GM12878 (cell line): ENCODE data around the gene ATP4B. TPM values are rescaled to one million over a fixed set of nuclear protein-coding genes. Genes with fewer than 3 reads are reported as not detected.

ENCODE experiments used
- ATAC-seq: fragments of 200-7000 bp; cut with Tn5 transposase; 3 replicates; pipeline ENCODE4 v1.9.1; 2020; ENCODE audit warnings: mild to moderate bottlenecking, moderate library complexity
- BruUV-seq: library from RNA; stranded (reverse); fragments of 400-500 nt; replicated peaks from 2 replicates; lab custom pipeline; 2021; lab: Mats Ljungman, UMichigan
- CTCF ChIA-PET: fragments of 300-600 bp; sonication (Branson Sonifier 250); formaldehyde crosslinking; extraction: SDS; loops from one replicate; lab custom pipeline; 2021; ENCODE audit warnings: inconsistent platforms; lab: Yijun Ruan, JAX
- POLR2A ChIA-PET: fragments of 350-600 bp; formaldehyde crosslinking; extraction: SDS; loops from one replicate; lab custom pipeline; 2021; ENCODE audit warnings: inconsistent platforms; lab: Charles Lee
- RAD21 ChIA-PET: fragments of 300-600 bp; sonication (Branson Sonifier 250); formaldehyde crosslinking; loops from one replicate; lab custom pipeline; 2023; ENCODE audit warnings: antibody characterized with exemption; ENCODE audit not compliant: unreplicated experiment; lab: Charles Lee
- SMC1A ChIA-PET: fragments of 300-600 bp; sonication (Branson Sonifier 250); formaldehyde crosslinking; loops from one replicate; lab custom pipeline; 2023; ENCODE audit not compliant: unreplicated experiment, uncharacterized antibody; lab: Charles Lee
- DNase-seq: peaks from one replicate; pipeline ENCODE4 v3.0.0-alpha.2; 2011; ENCODE audit warnings: low read depth, low spot score
- FAIRE-seq: peaks from 3 replicates; lab custom pipeline; 2011; peaks lifted over from hg19 to GRCh38; lab: Jason Lieb, UNC
- H2AFZ ChIP-seq: 2 replicates; pipeline ENCODE4 v1.6.0; 2011; ENCODE audit warnings: low read depth, low read length, control low read depth; ENCODE audit not compliant: control insufficient read depth
- H3K27ac ChIP-seq: 2 replicates; pipeline ENCODE4 v1.5.1; 2011; ENCODE audit warnings: control low read depth; ENCODE audit not compliant: control insufficient read depth, insufficient read depth
- H3K27me3 ChIP-seq, 2 experiments: replicated peaks in 1 of 2; 2 replicates each; pipeline versions ENCODE4 v1.6.0 to v1.6.1; 2011; ENCODE audit warnings: low read length in 1 of 2; ENCODE audit not compliant: control insufficient read depth in 2 of 2, insufficient read depth in 2 of 2
- H3K36me3 ChIP-seq, 2 experiments: 2 replicates each; pipeline ENCODE4 v1.5.1; 2011; ENCODE audit warnings: low read length in 1 of 2; ENCODE audit not compliant: control insufficient read depth in 2 of 2, insufficient read depth in 2 of 2
- H3K4me1 ChIP-seq: 2 replicates; pipeline ENCODE4 v1.6.1; 2011; ENCODE audit warnings: mild to moderate bottlenecking, low read length, moderate library complexity, mixed read lengths; ENCODE audit not compliant: control insufficient read depth, insufficient read depth
- H3K4me2 ChIP-seq: 2 replicates; pipeline ENCODE4 v1.6.0; 2011; ENCODE audit warnings: control low read depth; ENCODE audit not compliant: control insufficient read depth, insufficient read depth
- H3K4me3 ChIP-seq: fragments of 200-600 bp; sonication (generic); 2 replicates; pipeline ENCODE4 v1.5.1; 2016
- H3K79me2 ChIP-seq: 2 replicates; pipeline ENCODE4 v1.6.0; 2011; ENCODE audit warnings: low read length; ENCODE audit not compliant: control insufficient read depth, insufficient read depth
- H3K9ac ChIP-seq: 2 replicates; pipeline ENCODE4 v1.8.0; 2011; ENCODE audit warnings: low read length, control low read depth, mixed read lengths; ENCODE audit not compliant: control insufficient read depth, insufficient read depth
- H3K9me3 ChIP-seq: replicated peaks from 3 replicates; pipeline ENCODE4 v1.5.1; 2011; ENCODE audit warnings: mild to moderate bottlenecking, low read length; ENCODE audit not compliant: control insufficient read depth, insufficient read depth
- H4K20me1 ChIP-seq: 2 replicates; pipeline ENCODE4 v1.6.0; 2011; ENCODE audit not compliant: control insufficient read depth, insufficient read depth
- ASH2L ChIP-seq: fragments of 300-600, 200-600 bp; sonication (generic); IDR thresholded peaks from 2 replicates; pipeline ENCODE4 v1.6.1; 2017; ENCODE audit warnings: low read depth, mild to moderate bottlenecking, borderline replicate concordance
- CBX5 ChIP-seq: sonication (generic); IDR thresholded peaks from 2 replicates; pipeline ENCODE4 v1.6.1; 2016; ENCODE audit warnings: low read depth, moderate library complexity, mild to moderate bottlenecking, inconsistent platforms
- IKZF1 ChIP-seq: fragments of 450-650 bp; conservative IDR thresholded peaks from 2 replicates; pipeline ENCODE4 v1.6.1; 2017; ENCODE audit warnings: antibody characterized with exemption, mild to moderate bottlenecking
- WGBS: methylation state at CpG from one replicate; pipeline ENCODE4 v1.1.6; 2016; ENCODE audit warnings: low lambda C conversion rate; ENCODE audit not compliant: insufficient replicate concordance, insufficient coverage; ENCODE audit errors: missing lambda C conversion rate; 5-methylcytosine and 5-hydroxymethylcytosine counted together
- in situ Hi-C: fragments of 300-500 bp; cut with MboI; formaldehyde crosslinking; loops from 9 replicates; pipeline ENCODE4 v1.14.3; 2018; ENCODE audit warnings: mixed read lengths
- intact Hi-C: fragments of 100-400 bp; cut with micrococcal nuclease; formaldehyde crosslinking; loops from one replicate; pipeline ENCODE4 v1.14.2; 2022; ENCODE audit not compliant: unreplicated experiment
- polyA plus RNA-seq, 11 experiments: library from polyadenylated mRNA; depleted of rRNA in 4 of 11; unstranded in 6 of 11; stranded (reverse) in 5 of 11; fragments of >200 nt; fragmentation: Nextera tagmentation in 4 of 11; fragmentation: Illumina TruSeq in 1 of 11; extraction: Ambion mirVana in 4 of 11; extraction: Trizol in 1 of 11; gene quantifications; 1 replicate in 1 of 11; 2 replicates in 10 of 11; pipeline versions ENCODE4 v1.2.1 to v1.2.3, GENCODE V29; 2011 to 2016; ENCODE audit warnings: inconsistent platforms in 2 of 11, missing spikeins in 2 of 11, low read depth in 1 of 11
- total RNA-seq, 4 experiments: library from RNA; depleted of rRNA in 3 of 4; stranded (reverse); fragments of >200 nt in 3 of 4; fragmentation: Illumina TruSeq in 1 of 4; extraction: Trizol in 1 of 4; gene quantifications; 2 replicates each; pipeline versions ENCODE4 v1.2.1 to v1.2.3, GENCODE V29; 2013 to 2021
- TF ChIP-seq, protein P1 (sequence below): IDR thresholded peaks from 2 replicates; pipeline ENCODE4 v1.6.1; 2012; ENCODE audit warnings: mild to moderate bottlenecking, low read depth, low read length

The ATP4B gene
- total and polyA plus RNA-seq, 10 of the 15 experiments (the other 5 are each of a cell fraction or from before 2014, with no cell fraction given) = 0.05 to 0.33 (median 0.20) TPM; not detected in 4

DNA sequence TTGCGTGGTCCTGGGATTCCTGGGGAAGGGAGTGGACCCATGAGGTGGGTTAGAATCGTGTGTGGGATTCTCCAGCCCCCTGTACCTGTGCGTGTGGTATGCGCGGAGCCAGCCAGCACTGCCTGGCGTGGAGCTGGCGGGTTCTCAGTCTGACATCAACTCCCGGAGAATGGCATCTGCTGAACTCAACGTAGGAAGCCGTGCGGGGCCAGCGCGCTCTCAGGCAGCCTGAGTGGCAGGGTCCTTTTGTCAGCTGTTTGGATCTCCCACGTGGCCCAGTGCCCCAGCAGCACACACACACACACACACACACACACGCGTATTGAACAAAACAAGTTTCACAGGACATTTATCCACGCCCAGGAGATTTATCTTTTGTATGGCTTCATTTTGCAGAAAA is 28.1 kb downstream of the ATP4B start:
- ChIA-PET RAD21 (no interaction called here), CTCF (no interaction called here), POLR2A (no interaction called here), SMC1A (no interaction called here)
- no peaks in the 10 kb centered on the region for H3K27me3 ChIP-seq
- H2AFZ ChIP-seq = no peak overlapping the region
- TF ChIP-seq IKZF1 = no peak
- no peak for TF ChIP-seq ASH2L
- TF ChIP-seq CBX5 = no peak
- TF ChIP-seq, protein P1, sequence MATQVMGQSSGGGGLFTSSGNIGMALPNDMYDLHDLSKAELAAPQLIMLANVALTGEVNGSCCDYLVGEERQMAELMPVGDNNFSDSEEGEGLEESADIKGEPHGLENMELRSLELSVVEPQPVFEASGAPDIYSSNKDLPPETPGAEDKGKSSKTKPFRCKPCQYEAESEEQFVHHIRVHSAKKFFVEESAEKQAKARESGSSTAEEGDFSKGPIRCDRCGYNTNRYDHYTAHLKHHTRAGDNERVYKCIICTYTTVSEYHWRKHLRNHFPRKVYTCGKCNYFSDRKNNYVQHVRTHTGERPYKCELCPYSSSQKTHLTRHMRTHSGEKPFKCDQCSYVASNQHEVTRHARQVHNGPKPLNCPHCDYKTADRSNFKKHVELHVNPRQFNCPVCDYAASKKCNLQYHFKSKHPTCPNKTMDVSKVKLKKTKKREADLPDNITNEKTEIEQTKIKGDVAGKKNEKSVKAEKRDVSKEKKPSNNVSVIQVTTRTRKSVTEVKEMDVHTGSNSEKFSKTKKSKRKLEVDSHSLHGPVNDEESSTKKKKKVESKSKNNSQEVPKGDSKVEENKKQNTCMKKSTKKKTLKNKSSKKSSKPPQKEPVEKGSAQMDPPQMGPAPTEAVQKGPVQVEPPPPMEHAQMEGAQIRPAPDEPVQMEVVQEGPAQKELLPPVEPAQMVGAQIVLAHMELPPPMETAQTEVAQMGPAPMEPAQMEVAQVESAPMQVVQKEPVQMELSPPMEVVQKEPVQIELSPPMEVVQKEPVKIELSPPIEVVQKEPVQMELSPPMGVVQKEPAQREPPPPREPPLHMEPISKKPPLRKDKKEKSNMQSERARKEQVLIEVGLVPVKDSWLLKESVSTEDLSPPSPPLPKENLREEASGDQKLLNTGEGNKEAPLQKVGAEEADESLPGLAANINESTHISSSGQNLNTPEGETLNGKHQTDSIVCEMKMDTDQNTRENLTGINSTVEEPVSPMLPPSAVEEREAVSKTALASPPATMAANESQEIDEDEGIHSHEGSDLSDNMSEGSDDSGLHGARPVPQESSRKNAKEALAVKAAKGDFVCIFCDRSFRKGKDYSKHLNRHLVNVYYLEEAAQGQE = no peak
- H3K4me3 ChIP-seq = no peak overlapping the region
- in situ Hi-C loops (no loop called here), intact Hi-C loops (no loop called here)
- over 99% methylated on average over 12 of the region's 17 CpGs for WGBS
- DNase-seq = no peak
- no TSS peak for BruUV-seq
- H3K36me3 ChIP-seq = peaks cover 15 to 38% of the 10 kb centered on the region in 2 experiments
- no peak overlapping the region for H3K9ac ChIP-seq
- no peak for FAIRE-seq
- no peak overlapping the region for H3K4me2 ChIP-seq
- no peak overlapping the region for H3K27ac ChIP-seq
- no peaks in the 10 kb centered on the region for H4K20me1 ChIP-seq
- no peaks in the 10 kb centered on the region for H3K4me1 ChIP-seq
- ATAC-seq = no peak
- H3K9me3 ChIP-seq = no peaks in the 10 kb centered on the region
- H3K79me2 ChIP-seq = no peaks in the 10 kb centered on the region; the same call in 1 of the 2 replicates
